Lung (tissue), 12 donors: ENCODE measurements around the gene PCSK4. TPM values are rescaled to one million over a fixed set of nuclear protein-coding genes. Genes with fewer than 3 reads are reported as not detected.

ENCODE experiments used
- ATAC-seq: fragments of 200-7000 bp; cut with Tn5 transposase; one replicate; pipeline ENCODE4 v1.9.1; 2020; ENCODE audit warnings: moderate number of reproducible peaks; ENCODE audit not compliant: insufficient read depth, low FRiP score
- DNase-seq, 3 donors: peaks; one replicate each; pipeline ENCODE4 v3.0.0-alpha.2; 2013 to 2017
- H3K27ac ChIP-seq, 2 donors: one replicate each; pipeline ENCODE4 v1.5.1; 2013; ENCODE audit warnings: mild to moderate bottlenecking in 2 of 2, moderate library complexity in 2 of 2, control low read depth in 1 of 2, inconsistent platforms in 1 of 2, low read depth in 1 of 2, low read length in 1 of 2
- H3K27me3 ChIP-seq, 3 donors: one replicate each; pipeline ENCODE4 v1.5.1; 2013; ENCODE audit warnings: low read length in 2 of 3; ENCODE audit not compliant: control insufficient read depth in 3 of 3, insufficient read depth in 3 of 3
- H3K36me3 ChIP-seq, 4 donors: one replicate each; pipeline ENCODE4 v1.5.1; 2013; ENCODE audit warnings: low read length in 4 of 4, mild to moderate bottlenecking in 1 of 4, moderate library complexity in 1 of 4; ENCODE audit not compliant: control insufficient read depth in 4 of 4, insufficient read depth in 4 of 4
- H3K4me1 ChIP-seq, 5 donors: one replicate each; pipeline ENCODE4 v1.5.1; 2013; ENCODE audit warnings: low read length in 5 of 5, mild to moderate bottlenecking in 2 of 5, moderate library complexity in 1 of 5; ENCODE audit not compliant: control insufficient read depth in 5 of 5, insufficient read depth in 5 of 5
- H3K4me3 ChIP-seq: one replicate; pipeline ENCODE4 v1.5.1; 2013; ENCODE audit warnings: mild to moderate bottlenecking, control low read depth, moderate library complexity
- H3K9ac ChIP-seq, 2 donors: one replicate each; pipeline ENCODE4 v1.5.1; 2013; ENCODE audit warnings: low read length in 2 of 2, control low read depth in 1 of 2; ENCODE audit not compliant: insufficient read depth in 1 of 2
- H3K9me3 ChIP-seq, 4 donors: one replicate each; pipeline ENCODE4 v1.5.1; 2013; ENCODE audit warnings: low read length in 3 of 4, mild to moderate bottlenecking in 1 of 4, moderate library complexity in 1 of 4; ENCODE audit not compliant: control insufficient read depth in 4 of 4, insufficient read depth in 3 of 4
- WGBS, 2 donors: extraction: QIAGEN DNeasy Blood & Tissue Kit; methylation state at CpG; one replicate each; pipeline ENCODE4 v1.1.7; 2013; 5-methylcytosine and 5-hydroxymethylcytosine counted together
- polyA plus RNA-seq, 2 donors: library from polyadenylated mRNA; stranded (reverse); fragments of 200-250 nt; gene quantifications; one replicate each; pipeline ENCODE4 v1.2.1, GENCODE V29; 2013
- total RNA-seq, 2 donors: library from RNA; depleted of rRNA in 1 of 2; stranded (reverse); fragments of >200 nt in 1 of 2; gene quantifications; one replicate each; pipeline ENCODE4 v1.2.1, GENCODE V29; 2014 to 2021
- TF ChIP-seq, protein P1 (sequence below): IDR thresholded peaks from 2 replicates; pipeline ENCODE4 v1.5.1; 2012; ENCODE audit warnings: mild to moderate bottlenecking; ENCODE audit errors: control extremely low read depth, extremely low read depth
- donor health status: control.
- donor health status: control.
- donor health status: Bipolar disorder and iron deficiency.
- donor health status: healthy.
- donor health status: DM: yes; HTN: yes; CAD: no.

Gene PCSK4
- total and polyA plus RNA-seq, 4 donors = 2.3 to 7.9 (median 5.4) TPM

GRCh38 chr19:1527650-1528309, 37.6 kb upstream of the PCSK4 start:
- Histone ChIP-seq H3K36me3 (no peaks in the 10 kb centered on the region), H3K27me3 (peaks cover 13 to 30% (median 29%) of the 10 kb centered on the region in 3 donors), H3K9me3 (peaks cover 0 to 16% (median 0%) of the 10 kb centered on the region in 4 donors), H3K9ac (no peak overlapping the region), H3K27ac (no peak overlapping the region), H3K4me1 (peaks cover 0 to 8% (median 3%) of the 10 kb centered on the region in 5 donors), H3K4me3 (no peak overlapping the region)
- ATAC-seq (no peak), DNase-seq (no peak)
- TF ChIP-seq, protein P1, sequence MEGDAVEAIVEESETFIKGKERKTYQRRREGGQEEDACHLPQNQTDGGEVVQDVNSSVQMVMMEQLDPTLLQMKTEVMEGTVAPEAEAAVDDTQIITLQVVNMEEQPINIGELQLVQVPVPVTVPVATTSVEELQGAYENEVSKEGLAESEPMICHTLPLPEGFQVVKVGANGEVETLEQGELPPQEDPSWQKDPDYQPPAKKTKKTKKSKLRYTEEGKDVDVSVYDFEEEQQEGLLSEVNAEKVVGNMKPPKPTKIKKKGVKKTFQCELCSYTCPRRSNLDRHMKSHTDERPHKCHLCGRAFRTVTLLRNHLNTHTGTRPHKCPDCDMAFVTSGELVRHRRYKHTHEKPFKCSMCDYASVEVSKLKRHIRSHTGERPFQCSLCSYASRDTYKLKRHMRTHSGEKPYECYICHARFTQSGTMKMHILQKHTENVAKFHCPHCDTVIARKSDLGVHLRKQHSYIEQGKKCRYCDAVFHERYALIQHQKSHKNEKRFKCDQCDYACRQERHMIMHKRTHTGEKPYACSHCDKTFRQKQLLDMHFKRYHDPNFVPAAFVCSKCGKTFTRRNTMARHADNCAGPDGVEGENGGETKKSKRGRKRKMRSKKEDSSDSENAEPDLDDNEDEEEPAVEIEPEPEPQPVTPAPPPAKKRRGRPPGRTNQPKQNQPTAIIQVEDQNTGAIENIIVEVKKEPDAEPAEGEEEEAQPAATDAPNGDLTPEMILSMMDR = no peak
- 75 to 85% methylated on average over 27 of the region's 27 CpGs for WGBS, 2 donors

DNA sequence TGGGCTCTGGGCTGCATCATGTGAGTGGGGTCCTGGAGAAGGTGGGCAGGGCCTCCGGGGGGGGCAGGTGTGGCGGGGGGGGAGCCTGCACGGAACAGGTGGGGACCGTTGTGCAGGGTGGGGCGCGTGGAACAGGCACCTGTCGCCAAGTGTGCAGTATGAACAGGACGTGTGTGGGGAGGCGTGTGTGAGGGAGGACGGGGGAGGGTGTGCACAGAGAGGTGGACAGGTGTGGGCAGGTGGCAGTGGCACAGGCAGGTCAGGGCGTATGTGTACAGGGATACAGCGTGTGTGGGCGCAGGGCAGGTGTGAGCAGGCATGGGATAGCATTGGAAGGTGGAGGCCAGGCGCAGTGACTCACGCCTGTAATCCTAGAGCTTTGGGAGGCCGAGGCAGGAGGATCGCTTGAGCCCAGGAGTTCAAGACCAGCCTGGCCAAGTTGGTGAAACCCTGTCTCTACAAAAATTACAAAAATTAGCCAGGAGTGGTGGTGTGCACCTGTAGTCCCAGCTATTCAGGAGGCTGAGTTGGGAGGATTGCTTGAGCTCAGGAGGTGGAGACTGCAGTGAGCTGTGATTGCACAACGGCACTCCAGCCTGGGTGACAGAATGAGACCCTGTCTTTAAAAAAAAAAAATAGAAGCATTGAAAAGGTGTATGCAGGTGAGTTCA, 37.0 kb upstream of the PCSK4 start:
- Histone ChIP-seq H3K27me3 (peaks cover 13 to 32% (median 30%) of the 10 kb centered on the region in 3 donors), H3K4me1 (peaks cover 0 to 8% (median 3%) of the 10 kb centered on the region in 5 donors), H3K36me3 (no peaks in the 10 kb centered on the region), H3K27ac (no peak overlapping the region), H3K9ac (no peak overlapping the region), H3K9me3 (peaks cover 0 to 16% (median 0%) of the 10 kb centered on the region in 4 donors), H3K4me3 (no peak overlapping the region)
- TF ChIP-seq, protein P1 = no peak
- 76 to 80% methylated on average over 15 to 18 of the region's 18 CpGs for WGBS, 2 donors
- ATAC-seq (no peak), DNase-seq (no peak)

DNA sequence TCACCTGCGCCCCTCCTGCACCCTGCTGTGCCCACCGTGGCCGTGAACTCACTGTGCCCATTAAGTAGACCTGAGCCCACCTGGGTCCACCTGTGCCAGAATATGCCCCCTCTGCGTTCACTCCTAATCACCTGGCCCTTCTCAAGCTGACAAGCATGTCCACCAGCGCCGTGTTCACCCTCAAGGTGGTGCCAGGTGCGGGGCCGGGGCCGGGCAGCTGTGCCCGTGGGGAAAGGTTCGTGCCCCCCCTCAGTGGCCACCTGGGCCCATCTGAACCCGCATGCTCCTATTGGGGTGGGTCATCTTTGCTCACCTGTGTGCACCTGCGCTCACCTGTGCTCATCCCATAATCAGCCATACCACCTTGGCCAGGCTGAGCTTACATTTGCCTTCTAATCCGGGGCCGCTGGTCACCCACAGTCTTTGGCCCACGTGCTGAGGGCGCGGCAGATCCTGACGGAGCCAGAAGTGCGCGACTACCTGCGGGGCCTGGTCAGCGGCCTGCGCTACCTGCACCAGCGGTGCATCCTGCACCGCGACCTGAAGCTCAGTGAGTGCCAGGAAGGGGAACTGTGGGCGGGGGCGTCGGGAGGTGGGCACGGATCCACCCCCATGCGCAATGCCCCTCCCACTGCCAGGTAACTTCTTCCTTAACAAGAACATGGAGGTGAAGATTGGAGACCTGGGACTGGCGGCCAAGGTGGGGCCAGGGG, 36.1 kb upstream of the PCSK4 start:
- DNase-seq = no peak
- H3K4me1 ChIP-seq = peaks cover 0 to 10% (median 3%) of the 10 kb centered on the region in 5 donors
- no peaks in the 10 kb centered on the region for H3K36me3 ChIP-seq
- no peak overlapping the region for H3K27ac ChIP-seq
- 75 to 80% methylated on average over 33 of the region's 33 CpGs for WGBS, 2 donors
- TF ChIP-seq, protein P1 = no peak
- H3K9me3 ChIP-seq = peaks cover 0 to 16% (median 0%) of the 10 kb centered on the region in 4 donors
- H3K9ac ChIP-seq = no peak overlapping the region
- peaks cover 13 to 32% (median 30%) of the 10 kb centered on the region in 3 donors for H3K27me3 ChIP-seq
- H3K4me3 ChIP-seq = no peak overlapping the region
- ATAC-seq = no peak
